ENCODE results near the gene ACAA1. TPM values are rescaled to one million over a fixed set of nuclear protein-coding genes. Genes with fewer than 3 reads are reported as not detected.

The ACAA1 gene
- total RNA-seq, 6 experiments from 2014 or later: 192 to 441 (median 309) TPM

- Histone ChIP-seq H3K9me3 (no peaks in the 10 kb centered on the region), H3K27ac (peak overlapping the region in 1 of 3 donors; percentile 13), H3K36me3 (peaks cover 0 to 54% (median 33%) of the 10 kb centered on the region in 4 donors), H3K4me1 (peaks cover 0 to 58% (median 23%) of the 10 kb centered on the region in 4 donors), H3K27me3 (no peaks in the 10 kb centered on the region), H3K4me3 (no peak overlapping the region)
- ATAC-seq: no peak
- intact Hi-C loops (cut with DNase I): loop anchor here (10.0 kb wide), 2 partner anchors 115 to 355 kb away; no protein-coding TSS in a partner anchor
- WGBS (ENCODE audit: insufficient coverage, low coverage, low lambda C conversion rate, missing lambda C conversion rate): 70% methylated on average over 2 of the region's 7 CpGs
- peak; percentile 16 to 47 (median 46) for DNase-seq
- no peak for TF ChIP-seq POLR2A (IDR thresholded peaks at IDR 0.05)
- no peak for TF ChIP-seq CTCF (IDR thresholded peaks at IDR 0.05)
Observed at GRCh38 chr3:38119821-38120692, 16.9 kb downstream of the ACAA1 start.

DNA sequence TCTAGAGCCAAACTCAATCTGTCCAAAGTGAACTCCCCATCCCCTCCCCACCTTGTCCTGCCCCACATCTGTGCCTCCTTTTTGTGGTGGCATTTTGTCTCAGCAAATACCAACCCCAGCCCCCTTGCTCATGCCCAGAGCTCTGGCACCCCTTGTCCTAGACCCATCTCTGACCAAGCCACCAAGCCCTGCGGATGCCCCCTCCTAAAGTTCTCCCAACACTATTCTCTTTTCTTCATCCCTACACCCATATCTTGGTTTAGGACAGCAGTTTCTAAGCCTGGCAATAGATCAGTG lies 17.7 kb downstream of the ACAA1 start:
- intact Hi-C loops (cut with DNase I): loop anchor here (10.0 kb wide), 1 partner anchor 114 kb away; no protein-coding TSS in a partner anchor

DNA sequence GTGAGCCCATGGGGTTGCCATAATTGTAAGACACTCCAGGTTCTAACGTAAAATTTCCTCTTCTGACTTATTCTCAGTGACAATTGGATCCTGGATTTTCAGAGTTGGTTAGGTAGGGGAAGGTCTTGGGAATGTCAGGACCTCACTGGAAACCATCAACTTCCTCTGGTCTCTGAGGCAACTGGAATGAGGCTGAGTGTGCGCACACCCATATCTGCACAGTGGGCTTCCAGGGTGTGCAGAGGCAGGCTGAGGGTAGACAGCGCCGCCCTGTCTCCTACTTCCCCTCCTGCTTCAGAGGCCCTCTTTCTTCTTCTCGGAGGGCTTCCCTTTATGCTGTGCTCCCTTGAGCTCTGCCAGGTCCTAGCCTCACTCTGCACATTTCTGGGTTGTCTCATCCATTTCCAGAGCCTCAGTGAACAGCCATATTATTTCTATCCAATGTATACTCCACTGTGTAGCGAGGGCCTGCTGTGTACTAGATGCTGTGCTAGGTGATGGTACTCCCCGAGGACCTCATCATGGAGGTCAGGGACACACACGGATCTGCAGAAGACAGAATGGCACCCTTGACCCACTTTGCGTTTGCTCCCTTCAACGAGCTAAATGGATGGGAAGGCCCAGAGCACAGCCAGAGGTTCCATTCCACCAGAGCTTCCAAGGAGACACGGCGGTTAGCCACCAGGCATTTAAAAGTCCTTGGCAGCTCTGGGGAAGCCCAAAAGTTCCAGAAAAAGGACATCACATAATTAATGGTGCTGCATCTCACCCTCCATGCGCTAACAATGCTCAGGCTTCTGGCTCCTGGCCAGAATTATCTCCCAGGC lies 18.3 kb downstream of the ACAA1 start:
- peak overlapping the region in 1 of 3 donors; percentile 7 for H3K27ac ChIP-seq

More for the DNA sequence above, 17.7 kb downstream of the ACAA1 start:
- TF ChIP-seq POLR2A (IDR thresholded peaks at IDR 0.05) (no peak), CTCF (IDR thresholded peaks at IDR 0.05) (no peak)
- WGBS (ENCODE audit: insufficient coverage, low coverage, low lambda C conversion rate, missing lambda C conversion rate): no CpG with 5 or more reads among the region's 1 CpG
- no peaks in the 10 kb centered on the region for H3K9me3 ChIP-seq
- ATAC-seq (no peak), DNase-seq (peak in 1 of 3 donors; percentile 7)
- H3K4me1 ChIP-seq: peaks cover 0 to 50% (median 18%) of the 10 kb centered on the region in 4 donors
- H3K27me3 ChIP-seq: no peaks in the 10 kb centered on the region
- H3K36me3 ChIP-seq: peaks cover 0 to 46% (median 26%) of the 10 kb centered on the region in 4 donors
- H3K4me3 ChIP-seq: no peak overlapping the region
- no peak overlapping the region for H3K27ac ChIP-seq

More for the DNA sequence above, 18.3 kb downstream of the ACAA1 start:
- Histone ChIP-seq H3K27me3 (no peaks in the 10 kb centered on the region), H3K4me3 (no peak overlapping the region), H3K4me1 (peaks cover 0 to 45% (median 17%) of the 10 kb centered on the region in 4 donors), H3K9me3 (no peaks in the 10 kb centered on the region), H3K36me3 (peaks cover 0 to 41% (median 23%) of the 10 kb centered on the region in 4 donors)
- WGBS (ENCODE audit: insufficient coverage, low coverage, low lambda C conversion rate, missing lambda C conversion rate): 53% methylated on average over 6 of the region's 13 CpGs
- TF ChIP-seq CTCF (IDR thresholded peaks at IDR 0.05) (no peak), POLR2A (IDR thresholded peaks at IDR 0.05) (no peak)
- intact Hi-C loops (cut with DNase I): loop anchor here (10.0 kb wide), 1 partner anchor 114 kb away; no protein-coding TSS in a partner anchor
- ATAC-seq (no peak), DNase-seq (peak; percentile 10 to 45 (median 24))

Data from right lobe of liver (tissue), 6 donors.